Panc1 (cell line): ENCODE results near the gene CHRNB1.

Experiments
- POLR2AphosphoS5 ChIP-seq: IDR thresholded peaks from 2 replicates; pipeline ENCODE4 v1.6.1; 2012; ENCODE audit warnings: mild to moderate bottlenecking, low read depth, low read length, moderate library complexity
- TF ChIP-seq, protein P1 (sequence below), 2 experiments: IDR thresholded peaks; 2 replicates each; pipeline ENCODE4 v1.6.1; 2011 to 2012; ENCODE audit warnings: low read depth in 2 of 2, control low read depth in 1 of 2, low read length in 1 of 2, mild to moderate bottlenecking in 1 of 2, moderate library complexity in 1 of 2; ENCODE audit not compliant: insufficient read depth in 1 of 2
- TF ChIP-seq, protein P2 (sequence below): fragments of 450-650 bp; IDR thresholded peaks from 2 replicates; pipeline ENCODE4 v1.5.1; 2017; ENCODE audit warnings: mild to moderate bottlenecking

DNA sequence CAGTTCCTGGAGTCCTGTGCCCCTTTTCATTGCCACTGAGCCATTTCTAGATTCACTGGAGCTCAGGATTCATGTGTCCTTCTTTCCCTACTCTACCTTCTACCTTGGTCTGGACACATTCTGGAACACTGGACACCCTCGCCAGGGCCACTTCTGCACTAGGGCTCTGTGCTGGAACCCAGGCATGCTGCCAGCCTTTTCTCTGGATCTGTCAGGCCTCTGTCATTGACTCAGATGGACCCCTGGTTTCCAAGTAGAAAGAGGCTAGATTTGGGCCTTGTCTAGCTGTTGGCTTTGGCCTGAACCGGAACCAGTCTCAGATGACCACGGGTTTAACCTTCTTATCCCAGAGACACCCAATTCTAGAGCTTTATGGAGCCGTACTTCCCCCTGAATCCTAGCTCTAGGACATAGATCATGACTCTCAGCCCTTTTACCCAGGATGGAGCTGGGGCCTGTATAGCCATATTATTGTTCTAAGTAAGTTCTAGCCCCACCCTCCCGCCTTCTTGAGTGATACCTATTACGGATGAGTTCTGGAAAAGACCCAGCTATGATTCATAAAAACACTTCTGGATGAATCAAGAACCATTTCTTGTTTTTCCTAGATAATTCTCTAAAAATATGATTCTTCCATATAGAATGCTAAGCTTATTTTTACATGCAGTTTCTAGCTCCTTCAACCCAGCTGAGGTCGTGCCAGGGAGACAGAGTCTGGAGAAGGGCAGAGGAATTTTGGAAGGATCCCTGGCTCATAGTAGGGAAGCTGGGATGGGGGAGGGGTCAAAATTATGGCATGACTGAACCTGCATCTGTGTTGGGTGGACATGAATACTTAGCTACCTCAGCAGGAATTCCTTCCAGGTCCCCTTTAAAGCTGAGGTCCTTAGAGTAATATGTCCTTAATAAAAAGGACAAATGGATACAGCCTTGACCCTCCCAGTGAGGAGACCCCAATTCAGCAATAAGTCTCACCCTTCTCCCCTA is 1.1 kb upstream of the CHRNB1 start:
- TF ChIP-seq, protein P1, sequence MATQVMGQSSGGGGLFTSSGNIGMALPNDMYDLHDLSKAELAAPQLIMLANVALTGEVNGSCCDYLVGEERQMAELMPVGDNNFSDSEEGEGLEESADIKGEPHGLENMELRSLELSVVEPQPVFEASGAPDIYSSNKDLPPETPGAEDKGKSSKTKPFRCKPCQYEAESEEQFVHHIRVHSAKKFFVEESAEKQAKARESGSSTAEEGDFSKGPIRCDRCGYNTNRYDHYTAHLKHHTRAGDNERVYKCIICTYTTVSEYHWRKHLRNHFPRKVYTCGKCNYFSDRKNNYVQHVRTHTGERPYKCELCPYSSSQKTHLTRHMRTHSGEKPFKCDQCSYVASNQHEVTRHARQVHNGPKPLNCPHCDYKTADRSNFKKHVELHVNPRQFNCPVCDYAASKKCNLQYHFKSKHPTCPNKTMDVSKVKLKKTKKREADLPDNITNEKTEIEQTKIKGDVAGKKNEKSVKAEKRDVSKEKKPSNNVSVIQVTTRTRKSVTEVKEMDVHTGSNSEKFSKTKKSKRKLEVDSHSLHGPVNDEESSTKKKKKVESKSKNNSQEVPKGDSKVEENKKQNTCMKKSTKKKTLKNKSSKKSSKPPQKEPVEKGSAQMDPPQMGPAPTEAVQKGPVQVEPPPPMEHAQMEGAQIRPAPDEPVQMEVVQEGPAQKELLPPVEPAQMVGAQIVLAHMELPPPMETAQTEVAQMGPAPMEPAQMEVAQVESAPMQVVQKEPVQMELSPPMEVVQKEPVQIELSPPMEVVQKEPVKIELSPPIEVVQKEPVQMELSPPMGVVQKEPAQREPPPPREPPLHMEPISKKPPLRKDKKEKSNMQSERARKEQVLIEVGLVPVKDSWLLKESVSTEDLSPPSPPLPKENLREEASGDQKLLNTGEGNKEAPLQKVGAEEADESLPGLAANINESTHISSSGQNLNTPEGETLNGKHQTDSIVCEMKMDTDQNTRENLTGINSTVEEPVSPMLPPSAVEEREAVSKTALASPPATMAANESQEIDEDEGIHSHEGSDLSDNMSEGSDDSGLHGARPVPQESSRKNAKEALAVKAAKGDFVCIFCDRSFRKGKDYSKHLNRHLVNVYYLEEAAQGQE (IDR thresholded peaks at IDR 0.05; ENCODE audit: insufficient read depth in 1 of 2, low read depth in 2 of 2, low read length in 1 of 2), result no peak
- TF ChIP-seq, protein P2, sequence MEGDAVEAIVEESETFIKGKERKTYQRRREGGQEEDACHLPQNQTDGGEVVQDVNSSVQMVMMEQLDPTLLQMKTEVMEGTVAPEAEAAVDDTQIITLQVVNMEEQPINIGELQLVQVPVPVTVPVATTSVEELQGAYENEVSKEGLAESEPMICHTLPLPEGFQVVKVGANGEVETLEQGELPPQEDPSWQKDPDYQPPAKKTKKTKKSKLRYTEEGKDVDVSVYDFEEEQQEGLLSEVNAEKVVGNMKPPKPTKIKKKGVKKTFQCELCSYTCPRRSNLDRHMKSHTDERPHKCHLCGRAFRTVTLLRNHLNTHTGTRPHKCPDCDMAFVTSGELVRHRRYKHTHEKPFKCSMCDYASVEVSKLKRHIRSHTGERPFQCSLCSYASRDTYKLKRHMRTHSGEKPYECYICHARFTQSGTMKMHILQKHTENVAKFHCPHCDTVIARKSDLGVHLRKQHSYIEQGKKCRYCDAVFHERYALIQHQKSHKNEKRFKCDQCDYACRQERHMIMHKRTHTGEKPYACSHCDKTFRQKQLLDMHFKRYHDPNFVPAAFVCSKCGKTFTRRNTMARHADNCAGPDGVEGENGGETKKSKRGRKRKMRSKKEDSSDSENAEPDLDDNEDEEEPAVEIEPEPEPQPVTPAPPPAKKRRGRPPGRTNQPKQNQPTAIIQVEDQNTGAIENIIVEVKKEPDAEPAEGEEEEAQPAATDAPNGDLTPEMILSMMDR, result no peak
- no peak for TF ChIP-seq POLR2AphosphoS5
